NCI-H774 (cell line): Measurements from ENCODE around the gene LIN7A.
"Not testable (repeated sequence)": the region's sequence is repeated elsewhere in the genome, so short reads cannot be mapped to it uniquely, and the experiment has no call there.

Experiments
- DNase-seq: peaks from one replicate; lab custom pipeline; 2025; lab: John Stamatoyannopoulos, UW

The LIN7A gene

GRCh38 chr12:80920006-80920405 lies 17.7 kb downstream of the LIN7A start:
- no peak for DNase-seq

GRCh38 chr12:80917651-80918050 lies 20.1 kb downstream of the LIN7A start:
- DNase-seq = no peak

GRCh38 chr12:80912901-80913770 lies 24.6 kb downstream of the LIN7A start:
- DNase-seq = no peak

GRCh38 chr12:80909370-80909769 lies 28.4 kb downstream of the LIN7A start:
- no peak for DNase-seq

- DNase-seq = no peak
These were observed 35.0 kb downstream of the LIN7A start for GRCh38 chr12:80902711-80903110.

- DNase-seq = no peak
These were observed 36.1 kb downstream of the LIN7A start for GRCh38 chr12:80901661-80902060.

- DNase-seq = no peak
These were observed 42.5 kb downstream of the LIN7A start for GRCh38 chr12:80895240-80895639.

GRCh38 chr12:80894179-80894578 lies 43.6 kb downstream of the LIN7A start:
- DNase-seq = no peak

GRCh38 chr12:80892597-80893445 lies 44.9 kb downstream of the LIN7A start:
- no peak for DNase-seq

- no peak for DNase-seq
These were observed 53.1 kb downstream of the LIN7A start for GRCh38 chr12:80884651-80885050.

- DNase-seq = no peak
These were observed 56.6 kb downstream of the LIN7A start for GRCh38 chr12:80881106-80881505.

GRCh38 chr12:80878452-80878851 lies 59.3 kb downstream of the LIN7A start:
- not testable (repeated sequence) for DNase-seq

- DNase-seq = no peak
These were observed 59.9 kb downstream of the LIN7A start for GRCh38 chr12:80877721-80878265.

GRCh38 chr12:80872053-80872452 lies 65.7 kb downstream of the LIN7A start:
- no peak for DNase-seq

GRCh38 chr12:80869264-80869663 lies 68.5 kb downstream of the LIN7A start:
- DNase-seq = no peak

- DNase-seq = no peak
These were observed 69.2 kb downstream of the LIN7A start for GRCh38 chr12:80868576-80868975.

- DNase-seq = no peak
These were observed 69.8 kb downstream of the LIN7A start for GRCh38 chr12:80867941-80868340.

GRCh38 chr12:80864046-80864735 lies 73.5 kb downstream of the LIN7A start:
- no peak for DNase-seq

- DNase-seq = no peak
These were observed 75.2 kb downstream of the LIN7A start for GRCh38 chr12:80862531-80862930.

- no peak for DNase-seq
These were observed 75.9 kb downstream of the LIN7A start for GRCh38 chr12:80861641-80862378.

- DNase-seq = no peak
These were observed 76.8 kb downstream of the LIN7A start for GRCh38 chr12:80860928-80861327.
